K562 (cell line): Measurements from ENCODE around the gene SLC35E1. TPM values are rescaled to one million over a fixed set of nuclear protein-coding genes. Genes with fewer than 3 reads are reported as not detected.

Experiments used
- C11orf30 ChIP-seq: fragments of 450-650 bp; IDR thresholded peaks from 2 replicates; pipeline ENCODE4 v1.6.1; 2016; ENCODE audit warnings: low read depth, mild to moderate bottlenecking
- COPS2 ChIP-seq: fragments of 450-650 bp; conservative IDR thresholded peaks from 2 replicates; pipeline ENCODE4 v1.6.1; 2016; ENCODE audit warnings: mild to moderate bottlenecking, moderate library complexity
- ESRRA ChIP-seq: fragments of 450-650 bp; IDR thresholded peaks from 2 replicates; pipeline ENCODE4 v1.6.1; 2014; ENCODE audit warnings: low read depth, mild to moderate bottlenecking, moderate library complexity, borderline replicate concordance
- FOXA1 ChIP-seq: fragments of 450-650 bp; IDR thresholded peaks from 2 replicates; pipeline ENCODE4 v1.6.1; 2016; ENCODE audit warnings: mild to moderate bottlenecking, borderline replicate concordance
- HDAC1 ChIP-seq, 2 experiments: fragments of 450-650 bp; IDR thresholded peaks; 2 replicates each; pipeline ENCODE4 v1.6.1; 2016 to 2017; ENCODE audit warnings: inconsistent platforms in 1 of 2, mild to moderate bottlenecking in 1 of 2, moderate library complexity in 1 of 2
- KLF1 ChIP-seq: fragments of 450-650 bp; IDR thresholded peaks from 2 replicates; pipeline ENCODE4 v1.6.1; 2016; ENCODE audit warnings: missing genetic modification characterization, missing compliant biosample characterization
- LEF1 ChIP-seq: fragments of 450-650 bp; IDR thresholded peaks from 2 replicates; pipeline ENCODE4 v1.6.1; 2016; ENCODE audit warnings: mild to moderate bottlenecking
- NFE2 ChIP-seq: IDR thresholded peaks from 2 replicates; pipeline ENCODE4 v1.6.1; 2014; ENCODE audit warnings: antibody characterized with exemption, low read depth
- NFIC ChIP-seq: fragments of 450-650 bp; IDR thresholded peaks from 2 replicates; pipeline ENCODE4 v1.6.1; 2017; ENCODE audit warnings: mild to moderate bottlenecking, inconsistent platforms
- NR2C2 ChIP-seq, 2 experiments: fragments of 200-800 bp in 1 of 2; sonication (Bioruptor generic) in 1 of 2; sonication (generic) in 1 of 2; formaldehyde crosslinking in 1 of 2; IDR thresholded peaks; 2 replicates each; pipeline versions ENCODE4 v1.6.1 to v1.8.0; 2016 to 2022; ENCODE audit warnings: mild to moderate bottlenecking in 1 of 2, missing compliant biosample characterization in 1 of 2, missing genetic modification characterization in 1 of 2, missing genetic modification reagents in 1 of 2
- PHF20 ChIP-seq: fragments of 450-650 bp; IDR thresholded peaks from 2 replicates; pipeline ENCODE4 v1.6.1; 2018; ENCODE audit not compliant: partially characterized antibody
- POLR3G ChIP-seq: IDR thresholded peaks from 2 replicates; pipeline ENCODE4 v1.6.1; 2011; ENCODE audit not compliant: insufficient read length, insufficient replicate concordance; ENCODE audit errors: extremely low read depth
- RBM14 ChIP-seq: fragments of 200-400 bp; formaldehyde crosslinking; IDR thresholded peaks from 2 replicates; pipeline ENCODE4 v1.6.1; 2018; ENCODE audit warnings: low read depth, mild to moderate bottlenecking, low read length, moderate library complexity, borderline replicate concordance; ENCODE audit not compliant: insufficient read depth
- SIX5 ChIP-seq, 2 experiments: IDR thresholded peaks; 2 replicates each; pipeline ENCODE4 v1.6.1; 2011; ENCODE audit warnings: low read length in 2 of 2, borderline replicate concordance in 1 of 2, low read depth in 1 of 2, mild to moderate bottlenecking in 1 of 2, moderate library complexity in 1 of 2; ENCODE audit not compliant: insufficient read depth in 1 of 2
- SMAD2 ChIP-seq: fragments of 150-350 bp; IDR thresholded peaks from 2 replicates; pipeline ENCODE4 v1.6.1; 2014; ENCODE audit warnings: low read depth, mild to moderate bottlenecking, low read length
- SMARCA4 ChIP-seq: fragments of 450-650 bp; IDR thresholded peaks from 2 replicates; pipeline ENCODE4 v1.6.1; 2016
- TAF9B ChIP-seq: fragments of 450-650 bp; IDR thresholded peaks from 2 replicates; pipeline ENCODE4 v1.6.1; 2018; ENCODE audit warnings: mild to moderate bottlenecking; ENCODE audit not compliant: partially characterized antibody
- U2AF2 ChIP-seq: fragments of 200-400 bp; formaldehyde crosslinking; optimal IDR thresholded peaks from 2 replicates; pipeline ENCODE3; 2017; ENCODE audit warnings: low read depth, mild to moderate bottlenecking, low read length
- ZBED1 ChIP-seq: IDR thresholded peaks from 2 replicates; pipeline ENCODE4 v1.6.1; 2014
- ZKSCAN8 ChIP-seq: fragments of 200-800 bp; sonication (Bioruptor generic); IDR thresholded peaks from 2 replicates; pipeline ENCODE4 v1.6.1; 2016; ENCODE audit warnings: missing genetic modification characterization, missing compliant biosample characterization
- ZNF134 ChIP-seq: fragments of 250-450 bp; sonication (Bioruptor Pico); conservative IDR thresholded peaks from 2 replicates; pipeline ENCODE4 v1.4.0; 2020
- ZNF165 ChIP-seq: fragments of 250-450 bp; sonication (Bioruptor Pico); IDR thresholded peaks from 2 replicates; pipeline ENCODE4 v1.4.0; 2020; ENCODE audit warnings: borderline replicate concordance
- ZNF232 ChIP-seq: sonication (generic); formaldehyde crosslinking; IDR thresholded peaks from 2 replicates; pipeline ENCODE4 v1.8.0; 2022; ENCODE audit warnings: mild to moderate bottlenecking, missing genetic modification reagents
- ZNF311 ChIP-seq: fragments of 250-450 bp; sonication (Bioruptor Pico); IDR thresholded peaks from 2 replicates; pipeline ENCODE4 v1.4.0; 2020; ENCODE audit warnings: mild to moderate bottlenecking, moderate library complexity
- ZNF384 ChIP-seq: IDR thresholded peaks from 2 replicates; pipeline ENCODE4 v1.6.1; 2012; ENCODE audit warnings: low read depth, low read length, improper control_type of control experiment
- polyA plus RNA-seq, 8 experiments: library from polyadenylated mRNA; depleted of rRNA in 4 of 8; stranded (reverse) in 5 of 8; unstranded in 3 of 8; fragments of >200 nt; fragmentation: Nextera tagmentation in 2 of 8; fragmentation: Illumina TruSeq in 1 of 8; extraction: Ambion mirVana in 2 of 8; extraction: Trizol in 1 of 8; gene quantifications; 2 replicates each; pipeline versions ENCODE4 v1.2.1 to v1.2.3, GENCODE V29; 2011 to 2014; ENCODE audit warnings: inconsistent platforms in 1 of 8, missing spikeins in 1 of 8
- total RNA-seq, 7 experiments: library from RNA; depleted of rRNA in 6 of 7; stranded (reverse); fragments of >200 nt in 6 of 7; fragmentation: Illumina TruSeq in 2 of 7; extraction: Trizol in 2 of 7; gene quantifications; 2 replicates each; pipeline versions ENCODE4 v1.2.1 to v1.2.3, GENCODE V29; 2011 to 2021; ENCODE audit warnings: low replicate concordance in 1 of 7
- TF ChIP-seq, protein P1 (sequence below), 2 experiments: fragments of 450-650 bp; conservative IDR thresholded peaks; 2 replicates each; pipeline ENCODE4 v1.6.1; 2017; ENCODE audit warnings: mild to moderate bottlenecking in 2 of 2, moderate library complexity in 2 of 2
- TF ChIP-seq, protein P2 (sequence below): fragments of 450-650 bp; IDR thresholded peaks from 2 replicates; pipeline ENCODE4 v1.6.1; 2018; ENCODE audit warnings: mild to moderate bottlenecking, low read depth; ENCODE audit not compliant: partially characterized antibody
- TF ChIP-seq, protein P3 (sequence below), 2 experiments: fragments of 250-450 bp in 1 of 2; fragments of 450-650 bp in 1 of 2; sonication (Bioruptor Pico) in 1 of 2; IDR thresholded peaks; 2 replicates each; pipeline versions ENCODE4 v1.6.1 to v1.8.0; 2016 to 2021; ENCODE audit warnings: mild to moderate bottlenecking in 2 of 2, moderate library complexity in 2 of 2, missing compliant biosample characterization in 1 of 2, missing genetic modification characterization in 1 of 2

The SLC35E1 gene
- total and polyA plus RNA-seq, 9 of the 15 experiments (the other 6 are each of a cell fraction or from before 2014, with no cell fraction given), result 15.0 to 40.1 (median 25.7) TPM

DNA sequence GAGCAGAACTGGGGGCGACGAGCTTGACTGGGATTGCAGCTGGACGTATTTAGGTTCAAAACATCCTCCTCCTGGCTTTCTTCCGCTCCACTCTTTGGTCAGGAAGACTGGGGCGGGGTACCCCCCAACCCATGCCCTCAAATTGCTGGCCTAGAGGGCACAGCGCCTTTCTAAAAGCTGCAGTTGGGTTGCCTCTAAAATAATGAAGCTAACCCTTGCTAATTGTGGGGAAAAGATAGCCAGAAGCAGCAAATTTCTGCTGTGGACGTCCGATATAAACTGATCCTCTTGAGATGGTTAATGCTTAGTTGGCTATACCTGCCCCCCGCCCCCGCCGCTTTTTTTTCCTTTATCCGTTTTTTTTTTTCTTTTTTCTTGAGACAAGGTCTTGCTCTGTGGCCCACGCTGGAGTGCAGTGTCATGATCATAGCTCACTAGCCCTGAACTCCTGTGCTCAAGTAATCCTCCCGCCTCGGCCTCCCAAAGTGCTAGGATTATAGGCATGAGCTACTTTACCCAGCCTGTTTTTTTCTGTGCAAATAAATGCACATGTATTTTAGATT lies 29.2 kb downstream of the SLC35E1 start (continued):
- TF ChIP-seq, protein P1, sequence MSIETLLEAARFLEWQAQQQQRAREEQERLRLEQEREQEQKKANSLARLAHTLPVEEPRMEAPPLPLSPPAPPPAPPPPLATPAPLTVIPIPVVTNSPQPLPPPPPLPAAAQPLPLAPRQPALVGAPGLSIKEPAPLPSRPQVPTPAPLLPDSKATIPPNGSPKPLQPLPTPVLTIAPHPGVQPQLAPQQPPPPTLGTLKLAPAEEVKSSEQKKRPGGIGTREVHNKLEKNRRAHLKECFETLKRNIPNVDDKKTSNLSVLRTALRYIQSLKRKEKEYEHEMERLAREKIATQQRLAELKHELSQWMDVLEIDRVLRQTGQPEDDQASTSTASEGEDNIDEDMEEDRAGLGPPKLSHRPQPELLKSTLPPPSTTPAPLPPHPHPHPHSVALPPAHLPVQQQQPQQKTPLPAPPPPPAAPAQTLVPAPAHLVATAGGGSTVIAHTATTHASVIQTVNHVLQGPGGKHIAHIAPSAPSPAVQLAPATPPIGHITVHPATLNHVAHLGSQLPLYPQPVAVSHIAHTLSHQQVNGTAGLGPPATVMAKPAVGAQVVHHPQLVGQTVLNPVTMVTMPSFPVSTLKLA (conservative IDR thresholded peaks at IDR 0.05), result no peak
- no peak for TF ChIP-seq PHF20
- TF ChIP-seq RBM14, result no peak
- no peak; the same call in 1 of the 2 replicates for TF ChIP-seq NFIC
- TF ChIP-seq LEF1, result no peak
- no peak for TF ChIP-seq ZNF232 (CRISPR knock-in tag)
- TF ChIP-seq ZNF165, result no peak
- no peak for TF ChIP-seq U2AF2
- TF ChIP-seq SMAD2, result no peak
- no peak for TF ChIP-seq COPS2
- TF ChIP-seq NR2C2 (CRISPR knock-in tag; IDR thresholded peaks at IDR 0.05), result no peak
- TF ChIP-seq NR2C2 (tag; IDR thresholded peaks at IDR 0.05), result 0 out of 2 replicates have a peak, but pooled peaks have one; percentile 14
- TF ChIP-seq ZNF134, result no peak
- TF ChIP-seq ZKSCAN8 (CRISPR knock-in tag), result no peak
- 0 out of 2 replicates have a peak, but pooled peaks have one; percentile 24 for TF ChIP-seq SMARCA4
- no peak for TF ChIP-seq ZBED1
- TF ChIP-seq SIX5 (IDR thresholded peaks at IDR 0.05; ENCODE audit: borderline replicate concordance in 1 of 2, insufficient read depth in 1 of 2, low read depth in 1 of 2, low read length in 2 of 2), result no peak
- no peak for TF ChIP-seq TAF9B
- TF ChIP-seq, protein P2, sequence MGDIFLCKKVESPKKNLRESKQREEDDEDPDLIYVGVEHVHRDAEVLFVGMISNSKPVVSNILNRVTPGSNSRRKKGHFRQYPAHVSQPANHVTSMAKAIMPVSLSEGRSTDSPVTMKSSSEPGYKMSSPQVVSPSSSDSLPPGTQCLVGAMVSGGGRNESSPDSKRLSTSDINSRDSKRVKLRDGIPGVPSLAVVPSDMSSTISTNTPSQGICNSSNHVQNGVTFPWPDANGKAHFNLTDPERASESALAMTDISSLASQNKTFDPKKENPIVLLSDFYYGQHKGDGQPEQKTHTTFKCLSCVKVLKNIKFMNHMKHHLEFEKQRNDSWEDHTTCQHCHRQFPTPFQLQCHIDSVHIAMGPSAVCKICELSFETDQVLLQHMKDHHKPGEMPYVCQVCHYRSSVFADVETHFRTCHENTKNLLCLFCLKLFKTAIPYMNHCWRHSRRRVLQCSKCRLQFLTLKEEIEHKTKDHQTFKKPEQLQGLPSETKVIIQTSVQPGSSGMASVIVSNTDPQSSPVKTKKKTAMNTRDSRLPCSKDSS, result no peak
- no peak for TF ChIP-seq POLR3G
- peak; percentile 73 for TF ChIP-seq NFE2
- TF ChIP-seq, protein P3, sequence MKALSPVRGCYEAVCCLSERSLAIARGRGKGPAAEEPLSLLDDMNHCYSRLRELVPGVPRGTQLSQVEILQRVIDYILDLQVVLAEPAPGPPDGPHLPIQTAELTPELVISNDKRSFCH (CRISPR knock-in tag; IDR thresholded peaks at IDR 0.05), result no peak
- TF ChIP-seq, protein P3 (tag; IDR thresholded peaks at IDR 0.05), result no peak
- TF ChIP-seq HDAC1 (IDR thresholded peaks at IDR 0.05), result no peak
- no peak for TF ChIP-seq FOXA1
- peak; percentile 45; the same call in 1 of the 2 replicates for TF ChIP-seq C11orf30
- TF ChIP-seq ZNF311 (CRISPR knock-in tag), result no peak
- no peak for TF ChIP-seq ESRRA
- TF ChIP-seq ZNF384, result peak; percentile 72
- TF ChIP-seq KLF1 (tag), result no peak
